Activated T-cell treated with anti-CD3 and anti-CD28 coated beads for 48 hours (primary cell): ENCODE results near the gene RNF227.

ENCODE experiments used
- DNase-seq: peaks from one replicate; pipeline ENCODE4 v3.0.0-alpha.2; 2020; ENCODE audit warnings: low read depth

Gene RNF227

GRCh38 chr17:7889166-7889955 lies 26.7 kb downstream of the RNF227 start:
- peak; percentile 33 for DNase-seq

- DNase-seq, result peak; percentile 61
These were observed 27.7 kb downstream of the RNF227 start, which contains the start of gene CHD3 for GRCh38 chr17:7888184-7888920. TSS of gene CHD3 (plus strand) at chr17:7888789. CDS start at chr17:7889001, 212 bp downstream.

GRCh38 chr17:7887482-7888183 lies 28.5 kb downstream of the RNF227 start:
- DNase-seq, result peak; percentile 80

GRCh38 chr17:7887038-7887481 lies 29.0 kb downstream of the RNF227 start:
- no peak for DNase-seq

GRCh38 chr17:7886227-7887037 lies 29.7 kb downstream of the RNF227 start:
- DNase-seq, result peak; percentile 36

DNA sequence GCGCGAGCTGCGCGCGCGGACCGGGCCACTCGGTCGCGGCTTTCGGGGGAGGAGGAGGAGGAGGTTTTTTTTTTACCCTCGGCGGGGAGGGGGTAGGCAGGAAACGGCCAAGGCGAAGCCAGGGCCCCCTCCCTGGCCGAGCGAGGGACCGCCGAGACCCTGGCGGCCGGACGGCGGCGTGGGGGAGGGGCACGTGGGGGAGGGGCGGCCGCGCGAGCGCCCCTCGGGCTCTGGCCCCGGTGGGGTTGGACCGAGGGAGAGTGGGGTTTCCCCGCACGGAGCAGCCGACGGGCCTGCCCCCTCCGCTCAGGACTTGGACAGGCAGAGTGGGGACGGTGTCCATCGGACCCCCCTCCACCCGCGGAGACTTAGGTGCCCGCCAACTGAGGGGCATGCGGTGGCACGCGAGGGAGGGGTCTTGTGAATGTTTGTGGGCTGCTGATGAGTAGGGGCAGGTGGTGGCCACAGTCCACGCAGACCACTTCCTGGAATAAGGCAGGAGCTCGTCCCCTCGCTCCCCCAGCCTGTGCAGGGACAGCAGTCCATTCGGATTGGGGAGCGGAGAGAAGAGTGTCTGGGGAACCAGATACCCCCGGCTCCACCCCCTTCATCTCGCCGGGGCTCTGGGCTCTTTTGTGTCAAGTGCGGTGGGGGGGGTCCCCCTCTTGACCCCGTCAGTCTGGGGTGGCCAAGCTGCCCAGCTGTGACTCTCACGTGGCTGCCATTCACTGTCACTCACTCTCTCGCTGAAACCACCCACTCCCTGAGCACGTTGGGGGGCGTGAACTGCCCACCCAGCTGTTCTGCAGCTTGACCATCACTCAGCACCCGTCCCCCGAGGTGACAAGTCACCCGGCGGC lies 30.5 kb downstream of the RNF227 start:
- DNase-seq, result peak; percentile 43

DNA sequence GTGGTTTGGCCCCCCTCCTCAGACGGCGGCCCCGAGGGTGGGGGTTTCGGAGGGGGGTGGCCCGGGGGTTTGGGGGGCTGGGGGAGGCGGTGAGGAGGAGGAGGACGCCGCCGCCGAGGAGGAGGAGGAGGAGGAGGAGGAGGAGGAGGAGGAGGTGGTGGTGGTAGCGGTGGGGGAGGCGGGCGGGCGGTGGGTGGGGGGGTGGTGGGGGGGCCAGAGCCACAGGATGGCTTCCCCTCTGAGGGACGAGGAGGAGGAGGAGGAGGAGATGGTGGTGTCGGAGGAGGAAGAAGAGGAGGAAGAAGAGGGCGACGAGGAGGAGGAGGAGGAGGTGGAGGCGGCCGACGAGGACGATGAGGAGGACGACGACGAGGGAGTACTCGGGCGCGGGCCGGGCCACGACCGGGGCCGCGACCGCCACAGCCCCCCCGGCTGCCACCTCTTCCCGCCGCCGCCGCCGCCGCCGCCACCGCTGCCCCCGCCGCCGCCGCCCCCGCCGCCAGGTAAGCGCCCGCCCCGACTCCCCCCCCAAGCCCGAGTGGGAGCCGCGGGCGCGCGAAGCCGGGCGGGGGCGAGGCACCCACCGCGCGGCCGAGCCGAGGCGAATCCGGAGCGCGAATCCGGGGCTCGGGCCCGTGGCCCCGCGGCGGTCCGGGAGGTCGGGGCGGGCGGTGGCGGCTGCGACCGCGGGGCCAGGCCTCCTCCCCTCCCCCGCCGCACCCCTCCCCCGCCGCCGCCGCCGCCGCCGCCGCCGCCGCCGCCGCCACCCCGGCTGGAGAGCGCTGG lies 31.3 kb downstream of the RNF227 start:
- peak; percentile 15 for DNase-seq

DNA sequence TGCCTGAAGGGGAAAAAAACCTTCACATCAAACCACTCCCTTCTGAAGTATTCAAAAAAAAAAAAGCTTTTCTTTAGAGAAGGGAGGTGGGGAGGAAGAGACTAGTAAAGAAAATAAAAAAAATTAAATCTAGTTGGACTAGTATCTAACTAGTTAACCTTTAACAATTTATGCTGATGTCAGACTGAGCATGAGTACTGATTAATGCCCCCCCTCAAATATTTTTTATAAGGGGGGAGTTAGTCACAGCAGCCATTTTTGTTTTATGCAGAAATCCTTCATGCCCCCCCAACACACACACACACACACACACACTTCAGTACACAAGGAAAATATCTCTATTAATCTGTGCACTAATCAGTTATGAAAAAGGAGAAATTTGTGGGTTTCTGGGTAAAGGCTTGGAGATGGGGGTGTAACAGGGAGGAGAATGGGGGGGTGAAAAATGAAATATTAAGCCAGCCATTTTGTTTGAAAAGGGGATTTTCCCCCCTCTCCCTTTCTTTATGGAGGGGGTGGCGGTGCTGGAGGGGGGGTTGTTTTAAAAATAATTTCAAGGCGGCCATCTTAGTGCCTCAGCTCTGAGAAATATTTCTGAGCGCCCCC lies 32.2 kb downstream of the RNF227 start:
- no peak for DNase-seq

- no peak for DNase-seq
These were observed 33.5 kb downstream of the RNF227 start for GRCh38 chr17:7882629-7883028.

GRCh38 chr17:7882068-7882467 lies 34.0 kb downstream of the RNF227 start:
- DNase-seq, result no peak

- DNase-seq, result no peak
These were observed 34.6 kb downstream of the RNF227 start for GRCh38 chr17:7881276-7882054.

- DNase-seq, result no peak
These were observed 35.8 kb downstream of the RNF227 start for GRCh38 chr17:7880076-7880868.

- no peak for DNase-seq
These were observed 37.9 kb downstream of the RNF227 start for GRCh38 chr17:7878234-7878633.

GRCh38 chr17:7875804-7876370 lies 40.2 kb downstream of the RNF227 start:
- no peak for DNase-seq

DNA sequence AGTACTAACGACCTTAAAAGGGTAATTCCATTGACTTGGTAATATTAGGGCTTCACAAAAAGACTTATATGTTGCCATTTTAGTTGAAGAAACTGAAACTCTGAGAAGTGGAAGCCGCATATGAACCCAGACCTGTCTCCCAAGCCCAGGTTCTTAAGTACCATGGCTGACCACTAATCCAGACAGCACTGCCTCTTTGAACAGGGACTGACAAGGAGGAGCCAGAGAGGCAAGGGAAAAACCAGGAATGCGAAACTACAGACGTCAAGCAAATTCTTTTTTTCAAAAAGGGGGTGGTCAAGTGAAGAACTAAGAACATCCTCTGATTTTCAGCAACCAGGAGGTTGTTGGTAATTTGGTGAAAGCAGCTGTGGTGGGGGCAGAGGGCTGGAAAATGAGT lies 43.0 kb downstream of the RNF227 start:
- no peak for DNase-seq

- DNase-seq, result no peak
These were observed 48.2 kb downstream of the RNF227 start for GRCh38 chr17:7867881-7868329.

- DNase-seq, result no peak
These were observed 51.0 kb downstream of the RNF227 start for GRCh38 chr17:7864995-7865650.
